ENCODE results near the gene DNAJA3.

The DNAJA3 gene

GRCh38 chr16:4404247-4404966, 21.3 kb upstream of the DNAJA3 start:
- peak in 29 of 56 donors; percentile 9 to 66 (median 36) for DNase-seq

- DNase-seq: no peak
These were observed 20.5 kb upstream of the DNAJA3 start for GRCh38 chr16:4404967-4405696.

GRCh38 chr16:4407543-4408322, 17.9 kb upstream of the DNAJA3 start:
- DNase-seq: no peak

GRCh38 chr16:4408323-4408690, 17.4 kb upstream of the DNAJA3 start:
- DNase-seq: no peak

GRCh38 chr16:4409081-4409932, 16.4 kb upstream of the DNAJA3 start:
- DNase-seq: peak in 20 of 56 donors; percentile 6 to 58 (median 31)

- peak in 45 of 56 donors; percentile 10 to 85 (median 53) for DNase-seq
These were observed 15.2 kb upstream of the DNAJA3 start for GRCh38 chr16:4410335-4411075.

GRCh38 chr16:4411684-4412083, 14.0 kb upstream of the DNAJA3 start:
- peak in 55 of 56 donors; percentile 25 to 97 (median 90) for DNase-seq

GRCh38 chr16:4412159-4412558, 13.5 kb upstream of the DNAJA3 start:
- DNase-seq: no peak

- no peak for DNase-seq
These were observed 12.8 kb upstream of the DNAJA3 start for GRCh38 chr16:4412854-4413253.

- no peak for DNase-seq
These were observed 11.3 kb upstream of the DNAJA3 start for GRCh38 chr16:4414187-4414917.

- peak in 44 of 56 donors; percentile 6 to 78 (median 41) for DNase-seq
These were observed 10.0 kb upstream of the DNAJA3 start for GRCh38 chr16:4415538-4416199.

GRCh38 chr16:4416200-4417032, 9.3 kb upstream of the DNAJA3 start, which contains the start of gene CORO7:
TSS of gene CORO7 (minus strand) at chr16:4416596. CDS start at chr16:4416518, 78 bp downstream.
- DNase-seq: peak; percentile 51 to 99 (median 96)

GRCh38 chr16:4419402-4419959, 6.2 kb upstream of the DNAJA3 start:
- DNase-seq: no peak

- DNase-seq: no peak
These were observed 5.1 kb upstream of the DNAJA3 start for GRCh38 chr16:4420505-4421105.

GRCh38 chr16:4426021-4426684, 485 bp downstream of the DNAJA3 start:
- DNase-seq: no peak

GRCh38 chr16:4426722-4427372, 1.2 kb downstream of the DNAJA3 start:
- DNase-seq: no peak
